Type B pancreatic cell (in vitro differentiated cells): ENCODE data around the gene EPHA2. TPM values are rescaled to one million over a fixed set of nuclear protein-coding genes. Genes with fewer than 3 reads are reported as not detected.
A peak's percentile ranks its signal among the peaks of the same experiment; 100 is the strongest.

Experiments
- DNase-seq: peaks from one replicate; pipeline ENCODE4 v3.0.0; 2021; ENCODE audit warnings: mixed read lengths; ENCODE audit not compliant: unreplicated experiment; ENCODE audit errors: extremely low spot score
- H3K27ac Mint-ChIP-seq: 2 replicates; pipeline ENCODE4 v1.8.0; 2021; ENCODE audit warnings: mild to moderate bottlenecking, mixed read lengths
- H3K27me3 Mint-ChIP-seq: 2 replicates; pipeline ENCODE4 v1.8.0; 2021; ENCODE audit warnings: mixed read lengths
- H3K36me3 Mint-ChIP-seq: 2 replicates; pipeline ENCODE4 v1.8.0; 2021; ENCODE audit warnings: mixed read lengths
- H3K4me1 Mint-ChIP-seq: one replicate; pipeline ENCODE4 v1.8.0; 2021; ENCODE audit warnings: mixed read lengths; ENCODE audit not compliant: unreplicated experiment
- H3K4me3 Mint-ChIP-seq: 2 replicates; pipeline ENCODE4 v1.8.0; 2021; ENCODE audit warnings: mild to moderate bottlenecking, mixed read lengths
- H3K9me3 Mint-ChIP-seq: 2 replicates; pipeline ENCODE4 v1.8.0; 2021; ENCODE audit warnings: mixed read lengths
- CTCF ChIP-seq: fragments of 200-600 bp; sonication (generic); conservative IDR thresholded peaks from 2 replicates; pipeline ENCODE4 v1.5.0; 2021; ENCODE audit warnings: antibody characterized with exemption, mild to moderate bottlenecking
- total RNA-seq: library from RNA; stranded (reverse); gene quantifications from 2 replicates; pipeline ENCODE4 v1.2.1, GENCODE V29; 2021; ENCODE audit warnings: low replicate concordance

The EPHA2 gene
- total RNA-seq, 1 donor from 2014 or later, result 40.3 TPM

GRCh38 chr1:16117369-16117768, 38.5 kb downstream of the EPHA2 start:
- H3K27ac Mint-ChIP-seq, result peak overlapping the region; percentile 47
- no peak overlapping the region for H3K4me3 Mint-ChIP-seq
- TF ChIP-seq CTCF, result no peak
- H3K27me3 Mint-ChIP-seq, result peaks cover 4% of the 10 kb centered on the region
- peaks cover 32% of the 10 kb centered on the region for H3K4me1 Mint-ChIP-seq
- H3K9me3 Mint-ChIP-seq, result no peaks in the 10 kb centered on the region
- no peaks in the 10 kb centered on the region for H3K36me3 Mint-ChIP-seq
- no peak for DNase-seq

- H3K4me3 Mint-ChIP-seq, result no peak overlapping the region
- peaks cover 31% of the 10 kb centered on the region for H3K4me1 Mint-ChIP-seq
- H3K27ac Mint-ChIP-seq, result peak overlapping the region; percentile 71
- no peak for TF ChIP-seq CTCF
- no peak for DNase-seq
- peaks cover 7% of the 10 kb centered on the region for H3K27me3 Mint-ChIP-seq
- H3K9me3 Mint-ChIP-seq, result no peaks in the 10 kb centered on the region
- no peaks in the 10 kb centered on the region for H3K36me3 Mint-ChIP-seq
These were observed 39.2 kb downstream of the EPHA2 start for GRCh38 chr1:16116625-16117024.

- peaks cover 7% of the 10 kb centered on the region for H3K27me3 Mint-ChIP-seq
- H3K9me3 Mint-ChIP-seq, result no peaks in the 10 kb centered on the region
- no peak for TF ChIP-seq CTCF
- H3K36me3 Mint-ChIP-seq, result no peaks in the 10 kb centered on the region
- no peak overlapping the region for H3K27ac Mint-ChIP-seq
- no peak overlapping the region for H3K4me3 Mint-ChIP-seq
- no peak for DNase-seq
- H3K4me1 Mint-ChIP-seq, result peaks cover 33% of the 10 kb centered on the region
These were observed 39.9 kb downstream of the EPHA2 start for GRCh38 chr1:16116002-16116401.

GRCh38 chr1:16115468-16115983, 40.3 kb downstream of the EPHA2 start:
- Mint-ChIP-seq H3K36me3 (no peaks in the 10 kb centered on the region), H3K4me3 (no peak overlapping the region), H3K27me3 (peaks cover 7% of the 10 kb centered on the region), H3K27ac (no peak overlapping the region), H3K9me3 (no peaks in the 10 kb centered on the region), H3K4me1 (peaks cover 33% of the 10 kb centered on the region)
- no peak for DNase-seq
- TF ChIP-seq CTCF, result no peak

- no peak for DNase-seq
- no peak overlapping the region for H3K4me3 Mint-ChIP-seq
- peaks cover 7% of the 10 kb centered on the region for H3K27me3 Mint-ChIP-seq
- no peak overlapping the region for H3K27ac Mint-ChIP-seq
- H3K4me1 Mint-ChIP-seq, result peaks cover 37% of the 10 kb centered on the region
- no peaks in the 10 kb centered on the region for H3K9me3 Mint-ChIP-seq
- TF ChIP-seq CTCF, result no peak
- H3K36me3 Mint-ChIP-seq, result no peaks in the 10 kb centered on the region
These were observed 41.1 kb downstream of the EPHA2 start for GRCh38 chr1:16114527-16115467.
